ENCODE data around the gene SP140. TPM values are rescaled to one million over a fixed set of nuclear protein-coding genes. Genes with fewer than 3 reads are reported as not detected.

Gene SP140
- total and polyA plus RNA-seq, 2 experiments from 2014 or later: 0.24 to 0.70 TPM

DNA sequence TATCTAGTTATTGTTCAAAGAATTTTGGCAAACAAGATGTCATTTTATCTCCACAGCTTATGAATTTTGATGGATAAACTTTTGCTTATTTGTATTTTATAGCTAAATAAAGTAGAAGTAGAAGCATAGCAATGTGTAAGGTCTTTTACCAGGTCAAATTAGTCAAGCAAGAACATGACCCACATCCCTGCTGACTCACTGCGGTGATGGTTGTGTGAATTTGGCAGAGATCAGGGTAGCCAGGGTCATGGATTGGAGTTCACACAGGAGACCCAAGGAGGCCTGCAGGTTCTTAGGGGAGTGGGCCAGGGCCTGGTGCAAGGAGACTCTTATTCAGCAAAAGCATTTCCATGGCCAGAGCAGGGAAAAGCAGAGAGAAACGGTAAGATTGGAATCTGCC, 18.7 kb downstream of the SP140 start:
- ATAC-seq: no peak
- TF ChIP-seq, protein P1, sequence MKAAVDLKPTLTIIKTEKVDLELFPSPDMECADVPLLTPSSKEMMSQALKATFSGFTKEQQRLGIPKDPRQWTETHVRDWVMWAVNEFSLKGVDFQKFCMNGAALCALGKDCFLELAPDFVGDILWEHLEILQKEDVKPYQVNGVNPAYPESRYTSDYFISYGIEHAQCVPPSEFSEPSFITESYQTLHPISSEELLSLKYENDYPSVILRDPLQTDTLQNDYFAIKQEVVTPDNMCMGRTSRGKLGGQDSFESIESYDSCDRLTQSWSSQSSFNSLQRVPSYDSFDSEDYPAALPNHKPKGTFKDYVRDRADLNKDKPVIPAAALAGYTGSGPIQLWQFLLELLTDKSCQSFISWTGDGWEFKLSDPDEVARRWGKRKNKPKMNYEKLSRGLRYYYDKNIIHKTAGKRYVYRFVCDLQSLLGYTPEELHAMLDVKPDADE (IDR thresholded peaks at IDR 0.05): no peak
- TF ChIP-seq EZH2phosphoT487 (IDR thresholded peaks at IDR 0.05; ENCODE audit: unreplicated experiment) (no peak), CREB1 (CRISPR knock-in tag; IDR thresholded peaks at IDR 0.05; ENCODE audit: low read depth) (no peak), STAT1 (IDR thresholded peaks at IDR 0.05; ENCODE audit: unreplicated experiment) (no peak), NANOG (IDR thresholded peaks at IDR 0.05; ENCODE audit: borderline replicate concordance) (no peak), POLR2AphosphoS5 (IDR thresholded peaks at IDR 0.05; ENCODE audit: low read depth) (no peak), EZH2 (IDR thresholded peaks at IDR 0.05; ENCODE audit: low read depth, unreplicated experiment) (no peak), JUNB (IDR thresholded peaks at IDR 0.05; ENCODE audit: unreplicated experiment) (no peak), ZNF114 (CRISPR knock-in tag; IDR thresholded peaks at IDR 0.05) (no peak), ZNF331 (CRISPR knock-in tag; IDR thresholded peaks at IDR 0.05; ENCODE audit: low read depth) (no peak)
- TF ChIP-seq, protein P2, sequence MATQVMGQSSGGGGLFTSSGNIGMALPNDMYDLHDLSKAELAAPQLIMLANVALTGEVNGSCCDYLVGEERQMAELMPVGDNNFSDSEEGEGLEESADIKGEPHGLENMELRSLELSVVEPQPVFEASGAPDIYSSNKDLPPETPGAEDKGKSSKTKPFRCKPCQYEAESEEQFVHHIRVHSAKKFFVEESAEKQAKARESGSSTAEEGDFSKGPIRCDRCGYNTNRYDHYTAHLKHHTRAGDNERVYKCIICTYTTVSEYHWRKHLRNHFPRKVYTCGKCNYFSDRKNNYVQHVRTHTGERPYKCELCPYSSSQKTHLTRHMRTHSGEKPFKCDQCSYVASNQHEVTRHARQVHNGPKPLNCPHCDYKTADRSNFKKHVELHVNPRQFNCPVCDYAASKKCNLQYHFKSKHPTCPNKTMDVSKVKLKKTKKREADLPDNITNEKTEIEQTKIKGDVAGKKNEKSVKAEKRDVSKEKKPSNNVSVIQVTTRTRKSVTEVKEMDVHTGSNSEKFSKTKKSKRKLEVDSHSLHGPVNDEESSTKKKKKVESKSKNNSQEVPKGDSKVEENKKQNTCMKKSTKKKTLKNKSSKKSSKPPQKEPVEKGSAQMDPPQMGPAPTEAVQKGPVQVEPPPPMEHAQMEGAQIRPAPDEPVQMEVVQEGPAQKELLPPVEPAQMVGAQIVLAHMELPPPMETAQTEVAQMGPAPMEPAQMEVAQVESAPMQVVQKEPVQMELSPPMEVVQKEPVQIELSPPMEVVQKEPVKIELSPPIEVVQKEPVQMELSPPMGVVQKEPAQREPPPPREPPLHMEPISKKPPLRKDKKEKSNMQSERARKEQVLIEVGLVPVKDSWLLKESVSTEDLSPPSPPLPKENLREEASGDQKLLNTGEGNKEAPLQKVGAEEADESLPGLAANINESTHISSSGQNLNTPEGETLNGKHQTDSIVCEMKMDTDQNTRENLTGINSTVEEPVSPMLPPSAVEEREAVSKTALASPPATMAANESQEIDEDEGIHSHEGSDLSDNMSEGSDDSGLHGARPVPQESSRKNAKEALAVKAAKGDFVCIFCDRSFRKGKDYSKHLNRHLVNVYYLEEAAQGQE (IDR thresholded peaks at IDR 0.05; ENCODE audit: unreplicated experiment): no peak
- H3K4me3 ChIP-seq: no peak overlapping the region
- DNase-seq (ENCODE audit: low spot score): no peak
- no peak overlapping the region for H3K4me2 ChIP-seq
- no peaks in the 10 kb centered on the region for H3F3A ChIP-seq (replicated peaks; ENCODE audit: low read depth)
- no peaks in the 10 kb centered on the region for H3K27me3 ChIP-seq (ENCODE audit: insufficient read depth)
- no peaks in the 10 kb centered on the region for H3K36me3 ChIP-seq (ENCODE audit: insufficient read depth)
- no peaks in the 10 kb centered on the region for H3K27me3 Mint-ChIP-seq (ENCODE audit: insufficient read depth, low read depth, poor library complexity)
- H3K27ac ChIP-seq (ENCODE audit: low read depth): no peak overlapping the region
- no peaks in the 10 kb centered on the region for H3K4me1 ChIP-seq (ENCODE audit: insufficient read depth)
- H3K36me3 Mint-ChIP-seq (ENCODE audit: low read depth): no peaks in the 10 kb centered on the region
- H3K4me1 Mint-ChIP-seq: no peaks in the 10 kb centered on the region
- no peak overlapping the region for H3K27ac Mint-ChIP-seq
- no peaks in the 10 kb centered on the region for H4K20me1 ChIP-seq (replicated peaks; ENCODE audit: insufficient read depth)
- no peak overlapping the region for H3K4me3 Mint-ChIP-seq
- peaks cover 10% of the 10 kb centered on the region for H3K9me2 ChIP-seq (ENCODE audit: insufficient read depth)
- H2AFZ ChIP-seq: no peak overlapping the region
- no peaks in the 10 kb centered on the region for H3K9me3 Mint-ChIP-seq
- no peaks in the 10 kb centered on the region for H3K79me2 ChIP-seq (replicated peaks; ENCODE audit: insufficient read depth)

DNA sequence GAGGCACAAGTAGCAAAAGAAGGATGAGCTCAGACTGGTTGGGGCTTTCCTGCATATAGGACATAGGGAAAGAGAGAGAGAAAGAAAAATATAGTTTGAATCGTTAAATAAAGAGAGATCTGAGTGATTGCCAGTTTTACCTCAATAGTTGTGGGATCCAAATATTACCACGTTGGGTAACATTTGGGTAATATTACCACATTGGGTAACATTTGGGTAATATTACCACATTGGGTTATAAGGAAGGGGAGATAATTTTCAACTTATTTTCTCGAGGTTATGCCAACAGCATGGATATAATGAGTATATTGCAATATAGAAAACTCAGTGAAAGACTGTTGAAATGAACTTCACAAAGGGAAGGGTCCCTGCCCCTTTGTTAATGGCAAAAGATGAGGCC, 20.7 kb downstream of the SP140 start:
- H3K36me3 ChIP-seq (ENCODE audit: insufficient read depth): no peaks in the 10 kb centered on the region
- Mint-ChIP-seq H3K27ac (no peak overlapping the region), H3K4me1 (no peaks in the 10 kb centered on the region), H3K27me3 (ENCODE audit: insufficient read depth, low read depth, poor library complexity) (no peaks in the 10 kb centered on the region), H3K9me3 (no peaks in the 10 kb centered on the region), H3K36me3 (ENCODE audit: low read depth) (no peaks in the 10 kb centered on the region), H3K4me3 (no peak overlapping the region)
- DNase-seq (ENCODE audit: low spot score): no peak
- no peaks in the 10 kb centered on the region for H4K20me1 ChIP-seq (replicated peaks; ENCODE audit: insufficient read depth)
- no peak for ATAC-seq
- H3K27me3 ChIP-seq (ENCODE audit: insufficient read depth): no peaks in the 10 kb centered on the region
- no peaks in the 10 kb centered on the region for H3F3A ChIP-seq (replicated peaks; ENCODE audit: low read depth)
- H3K79me2 ChIP-seq (replicated peaks; ENCODE audit: insufficient read depth): no peaks in the 10 kb centered on the region
- peaks cover 10% of the 10 kb centered on the region for H3K9me2 ChIP-seq (ENCODE audit: insufficient read depth)
- H3K27ac ChIP-seq (ENCODE audit: low read depth): no peak overlapping the region
- H2AFZ ChIP-seq: no peak overlapping the region
- H3K4me1 ChIP-seq (ENCODE audit: insufficient read depth): no peaks in the 10 kb centered on the region
- H3K4me3 ChIP-seq: no peak overlapping the region
- TF ChIP-seq ZNF114 (CRISPR knock-in tag; IDR thresholded peaks at IDR 0.05) (no peak), ZNF331 (CRISPR knock-in tag; IDR thresholded peaks at IDR 0.05; ENCODE audit: low read depth) (no peak)
- no peak overlapping the region for H3K4me2 ChIP-seq

All from GM23338 (cell line).